Measurements from ENCODE around the gene TENM4.

Gene TENM4

GRCh38 chr11:79088967-79089366 lies 351.9 kb downstream of the TENM4 start:
- ChIA-PET POLR2A (interaction anchor here (0.6 kb wide), 1 partner anchor 182 kb away, joined by 3 read pairs; no protein-coding TSS in a partner anchor), CTCF (interaction anchor here (3.0 kb wide), 1 partner anchor 11 kb away, joined by 10 read pairs; no protein-coding TSS in a partner anchor)
- Histone ChIP-seq H3K27ac (ENCODE audit: extremely low read depth, low read depth, low read length) (no peak overlapping the region), H3K9me3 (ENCODE audit: control insufficient read depth, insufficient read depth, low read depth, low read length) (no peaks in the 10 kb centered on the region), H3K36me3 (ENCODE audit: control insufficient read depth in 2 of 2, insufficient read depth in 1 of 2, low read length in 2 of 2) (no peaks in the 10 kb centered on the region), H3K4me1 (ENCODE audit: control insufficient read depth, insufficient read depth, low read length) (no peaks in the 10 kb centered on the region), H3K4me3 (ENCODE audit: low read depth, low read length) (no peak overlapping the region)
- TF ChIP-seq ZNF791 (tag by site-specific recombination; IDR thresholded peaks at IDR 0.05), result no peak
- no peak for TF ChIP-seq KLF1 (tag by site-specific recombination; IDR thresholded peaks at IDR 0.05)
- TF ChIP-seq ZNF544 (tag by site-specific recombination; IDR thresholded peaks at IDR 0.05), result no peak
- no peak for TF ChIP-seq ZNF76 (tag by site-specific recombination; IDR thresholded peaks at IDR 0.05; ENCODE audit: borderline replicate concordance, low read depth)
- no peak for TF ChIP-seq HOXA7 (CRISPR knock-in tag; IDR thresholded peaks at IDR 0.05; ENCODE audit: borderline replicate concordance)
- no peak for TF ChIP-seq ZNF121 (tag by site-specific recombination; IDR thresholded peaks at IDR 0.05)
- no peak for TF ChIP-seq ZNF704 (tag by site-specific recombination; IDR thresholded peaks at IDR 0.05)
- no peak for TF ChIP-seq ZNF292 (tag by site-specific recombination; IDR thresholded peaks at IDR 0.05; ENCODE audit: borderline replicate concordance, low read depth)
- no peak for TF ChIP-seq TCF7L2 (IDR thresholded peaks at IDR 0.05; ENCODE audit: borderline replicate concordance, low read depth, low read length)
- no peak for TF ChIP-seq ZNF146 (tag by site-specific recombination; IDR thresholded peaks at IDR 0.05)
- no peak for TF ChIP-seq ZNF214 (tag by site-specific recombination; IDR thresholded peaks at IDR 0.05; ENCODE audit: borderline replicate concordance)
- no peak for TF ChIP-seq HOXD13 (CRISPR knock-in tag; IDR thresholded peaks at IDR 0.05; ENCODE audit: borderline replicate concordance)
- no peak for TF ChIP-seq ZNF266 (tag by site-specific recombination; IDR thresholded peaks at IDR 0.05; ENCODE audit: low read depth)
- TF ChIP-seq ZNF600 (tag by site-specific recombination; IDR thresholded peaks at IDR 0.05), result no peak

- H3K4me3 ChIP-seq (ENCODE audit: low read depth, low read length), result no peak overlapping the region
- H3K9me3 ChIP-seq (ENCODE audit: control insufficient read depth, insufficient read depth, low read depth, low read length), result no peaks in the 10 kb centered on the region
- POLR2A ChIA-PET, result no interaction called here
- H3K36me3 ChIP-seq (ENCODE audit: control insufficient read depth in 2 of 2, insufficient read depth in 1 of 2, low read length in 2 of 2), result no peaks in the 10 kb centered on the region
- H3K27ac ChIP-seq (ENCODE audit: extremely low read depth, low read depth, low read length), result no peak overlapping the region
- H3K4me1 ChIP-seq (ENCODE audit: control insufficient read depth, insufficient read depth, low read length), result no peaks in the 10 kb centered on the region
- CTCF ChIA-PET, result interaction anchor here (1.2 to 2.1 kb wide), 2 partner anchors 12 to 442 kb away, joined by 3 to 10 read pairs; no protein-coding TSS in a partner anchor
- TF ChIP-seq ZBTB17 (tag by site-specific recombination; IDR thresholded peaks at IDR 0.05), result no peak
- no peak for TF ChIP-seq TSHZ1 (tag by site-specific recombination; IDR thresholded peaks at IDR 0.05; ENCODE audit: borderline replicate concordance)
- no peak for TF ChIP-seq SP3 (tag by site-specific recombination; IDR thresholded peaks at IDR 0.05)
- no peak for TF ChIP-seq TRIM28 (IDR thresholded peaks at IDR 0.05; ENCODE audit: borderline replicate concordance, low read length)
- no peak for TF ChIP-seq ZNF596 (tag by site-specific recombination; IDR thresholded peaks at IDR 0.05)
- TF ChIP-seq ZNF701 (tag by site-specific recombination; IDR thresholded peaks at IDR 0.05), result no peak
- no peak for TF ChIP-seq HOXA7 (CRISPR knock-in tag; IDR thresholded peaks at IDR 0.05; ENCODE audit: borderline replicate concordance)
- TF ChIP-seq ZNF19 (tag by site-specific recombination; IDR thresholded peaks at IDR 0.05; ENCODE audit: low read depth), result no peak
- no peak for TF ChIP-seq ZNF341 (tag by site-specific recombination; IDR thresholded peaks at IDR 0.05; ENCODE audit: low read depth)
- TF ChIP-seq WT1 (tag by site-specific recombination; IDR thresholded peaks at IDR 0.05), result no peak
- TF ChIP-seq ZNF423 (tag by site-specific recombination; IDR thresholded peaks at IDR 0.05), result no peak
Measured at GRCh38 chr11:79087961-79088318, 352.9 kb downstream of the TENM4 start.
